HG02759 (cell line): ENCODE measurements around the gene DIAPH3.
A peak's percentile ranks its signal among the peaks of the same experiment; 100 is the strongest.
"Not testable (repeated sequence)": the region's sequence is repeated elsewhere in the genome, so short reads cannot be mapped to it uniquely, and the experiment has no call there.

Experiments
- ATAC-seq: cut with Tn5 transposase; IDR thresholded peaks from one replicate; pipeline ENCODE4 v1.9.1; 2021; ENCODE audit warnings: mild to moderate bottlenecking, moderate library complexity; ENCODE audit not compliant: unreplicated experiment

The DIAPH3 gene

GRCh38 chr13:60163478-60164233 lies at the start of gene DIAPH3:
Gene DIAPH3 (minus strand): TSS chr13:60163928. CDS start chr13:60163766, 162 bp downstream.
- peak; percentile 99 for ATAC-seq

- ATAC-seq, result no peak
Measured at GRCh38 chr13:60213236-60213744, 49.6 kb upstream of the DIAPH3 start.

- no peak for ATAC-seq
Measured at GRCh38 chr13:60211548-60211947, 47.8 kb upstream of the DIAPH3 start.

- no peak for ATAC-seq
Measured at GRCh38 chr13:60210510-60211330, 47.0 kb upstream of the DIAPH3 start.

- ATAC-seq, result not testable (repeated sequence)
Measured at GRCh38 chr13:60205499-60205898, 41.8 kb upstream of the DIAPH3 start.

- ATAC-seq, result no peak
Measured at GRCh38 chr13:60201286-60201685, 37.6 kb upstream of the DIAPH3 start.

GRCh38 chr13:60195893-60196292 lies 32.2 kb upstream of the DIAPH3 start:
- ATAC-seq, result not testable (repeated sequence)

GRCh38 chr13:60182907-60183306 lies 19.2 kb upstream of the DIAPH3 start:
- no peak for ATAC-seq

GRCh38 chr13:60178327-60178726 lies 14.6 kb upstream of the DIAPH3 start:
- no peak for ATAC-seq

GRCh38 chr13:60175571-60175970 lies 11.8 kb upstream of the DIAPH3 start:
- ATAC-seq, result no peak

- no peak for ATAC-seq
Measured at GRCh38 chr13:60174113-60174512, 10.4 kb upstream of the DIAPH3 start.

- ATAC-seq, result no peak
Measured at GRCh38 chr13:60172111-60172510, 8.4 kb upstream of the DIAPH3 start.

GRCh38 chr13:60170414-60170813 lies 6.7 kb upstream of the DIAPH3 start:
- ATAC-seq, result no peak

GRCh38 chr13:60169239-60170031 lies 5.7 kb upstream of the DIAPH3 start:
- ATAC-seq, result no peak

- ATAC-seq, result no peak
Measured at GRCh38 chr13:60167121-60167520, 3.4 kb upstream of the DIAPH3 start.

GRCh38 chr13:60165391-60166099 lies 1.8 kb upstream of the DIAPH3 start:
- ATAC-seq, result no peak

- peak; percentile 31 for ATAC-seq
Measured at GRCh38 chr13:60164234-60164889, 634 bp upstream of the DIAPH3 start.

- no peak for ATAC-seq
Measured at GRCh38 chr13:60162096-60162495, 1.6 kb downstream of the DIAPH3 start.

GRCh38 chr13:60158321-60158801 lies 5.4 kb downstream of the DIAPH3 start:
- peak; percentile 60 for ATAC-seq

GRCh38 chr13:60155978-60156377 lies 7.8 kb downstream of the DIAPH3 start:
- no peak for ATAC-seq
